HEK293 (cell line): ENCODE results near the gene TCF21.

Source experiments
- AEBP2 ChIP-seq: fragments of 450-650 bp; formaldehyde crosslinking; IDR thresholded peaks from 2 replicates; pipeline ENCODE4 v1.5.1; 2016; ENCODE audit warnings: missing biosample characterization, missing genetic modification characterization, borderline replicate concordance
- BCL11A ChIP-seq: fragments of 450-650 bp; formaldehyde crosslinking; IDR thresholded peaks from 2 replicates; pipeline ENCODE4 v1.5.1; 2016; ENCODE audit warnings: low read depth, missing biosample characterization, missing genetic modification characterization
- BCL6B ChIP-seq: fragments of 450-650 bp; formaldehyde crosslinking; IDR thresholded peaks from 2 replicates; pipeline ENCODE4 v1.5.1; 2017; ENCODE audit warnings: missing biosample characterization, missing genetic modification characterization
- EGR2 ChIP-seq: fragments of 450-650 bp; formaldehyde crosslinking; IDR thresholded peaks from 2 replicates; pipeline ENCODE4 v1.5.1; 2016; ENCODE audit warnings: low read depth, missing biosample characterization, missing genetic modification characterization
- GFI1B ChIP-seq: fragments of 450-650 bp; formaldehyde crosslinking; IDR thresholded peaks from 2 replicates; pipeline ENCODE4 v1.5.1; 2016; ENCODE audit warnings: missing biosample characterization, missing genetic modification characterization
- KLF7 ChIP-seq: fragments of 450-650 bp; formaldehyde crosslinking; IDR thresholded peaks from 2 replicates; pipeline ENCODE4 v1.5.1; 2016; ENCODE audit warnings: missing biosample characterization, missing genetic modification characterization, borderline replicate concordance
- OSR2 ChIP-seq: fragments of 450-650 bp; formaldehyde crosslinking; IDR thresholded peaks from 2 replicates; pipeline ENCODE4 v1.5.1; 2016; ENCODE audit warnings: missing biosample characterization, missing genetic modification characterization
- PBX3 ChIP-seq: sonication (generic); formaldehyde crosslinking; IDR thresholded peaks from 2 replicates; pipeline ENCODE4 v1.8.1; 2022; ENCODE audit warnings: mild to moderate bottlenecking, moderate library complexity, missing genetic modification reagents
- REST ChIP-seq: fragments of 450-650 bp; formaldehyde crosslinking; IDR thresholded peaks from 2 replicates; pipeline ENCODE4 v1.5.1; 2016; ENCODE audit warnings: missing biosample characterization, missing genetic modification characterization
- SCRT2 ChIP-seq: fragments of 450-650 bp; formaldehyde crosslinking; IDR thresholded peaks from 2 replicates; pipeline ENCODE4 v1.5.1; 2016; ENCODE audit warnings: missing biosample characterization, missing genetic modification characterization
- SETDB1 ChIP-seq: IDR thresholded peaks from one replicate; pipeline ENCODE4 v1.6.1; 2017; ENCODE audit warnings: mild to moderate bottlenecking, low read length, moderate library complexity, mixed read lengths; ENCODE audit not compliant: insufficient read length
- WT1 ChIP-seq: fragments of 450-650 bp; formaldehyde crosslinking; IDR thresholded peaks from 2 replicates; pipeline ENCODE4 v1.5.1; 2016; ENCODE audit warnings: missing biosample characterization, missing genetic modification characterization
- ZBTB20 ChIP-seq: fragments of 450-650 bp; formaldehyde crosslinking; IDR thresholded peaks from 2 replicates; pipeline ENCODE4 v1.5.1; 2016; ENCODE audit warnings: missing biosample characterization, missing genetic modification characterization
- ZBTB26 ChIP-seq: fragments of 450-650 bp; formaldehyde crosslinking; optimal IDR thresholded peaks from 2 replicates; pipeline ENCODE3; 2016; ENCODE audit warnings: missing biosample characterization, mild to moderate bottlenecking, missing genetic modification characterization
- ZBTB44 ChIP-seq: fragments of 450-650 bp; IDR thresholded peaks from 2 replicates; pipeline ENCODE4 v1.5.1; 2018; ENCODE audit warnings: missing biosample characterization, mild to moderate bottlenecking, missing genetic modification characterization
- ZNF16 ChIP-seq: fragments of 450-650 bp; formaldehyde crosslinking; IDR thresholded peaks from 2 replicates; pipeline ENCODE4 v1.5.1; 2016; ENCODE audit warnings: low read depth, missing biosample characterization, missing genetic modification characterization
- ZNF26 ChIP-seq: fragments of 450-650 bp; formaldehyde crosslinking; IDR thresholded peaks from 2 replicates; pipeline ENCODE4 v1.5.1; 2016; ENCODE audit warnings: missing biosample characterization, missing genetic modification characterization
- ZNF280C ChIP-seq: fragments of 450-650 bp; formaldehyde crosslinking; IDR thresholded peaks from 2 replicates; pipeline ENCODE4 v1.5.1; 2016; ENCODE audit warnings: missing biosample characterization, missing genetic modification characterization
- ZNF350 ChIP-seq: fragments of 450-650 bp; formaldehyde crosslinking; IDR thresholded peaks from 2 replicates; pipeline ENCODE4 v1.5.0; 2017; ENCODE audit warnings: missing biosample characterization, mild to moderate bottlenecking, missing genetic modification characterization
- ZNF48 ChIP-seq: fragments of 450-650 bp; formaldehyde crosslinking; IDR thresholded peaks from 2 replicates; pipeline ENCODE4 v1.5.1; 2016; ENCODE audit warnings: missing biosample characterization, missing genetic modification characterization
- ZNF510 ChIP-seq: fragments of 450-650 bp; formaldehyde crosslinking; IDR thresholded peaks from 2 replicates; pipeline ENCODE4 v1.5.1; 2018; ENCODE audit warnings: mild to moderate bottlenecking, missing genetic modification characterization, missing biosample characterization; ENCODE audit not compliant: insufficient replicate concordance
- ZNF549 ChIP-seq: fragments of 450-650 bp; IDR thresholded peaks from 2 replicates; pipeline ENCODE4 v1.5.1; 2018; ENCODE audit warnings: missing biosample characterization, missing genetic modification characterization, mild to moderate bottlenecking, inconsistent platforms, moderate library complexity
- ZNF585B ChIP-seq: fragments of 450-650 bp; formaldehyde crosslinking; IDR thresholded peaks from 2 replicates; pipeline ENCODE4 v1.5.1; 2016; ENCODE audit warnings: missing biosample characterization, missing genetic modification characterization
- ZNF768 ChIP-seq: fragments of 450-650 bp; formaldehyde crosslinking; IDR thresholded peaks from 2 replicates; pipeline ENCODE4 v1.5.1; 2018; ENCODE audit warnings: missing biosample characterization, mild to moderate bottlenecking, missing genetic modification characterization
- ZNF792 ChIP-seq: fragments of 450-650 bp; formaldehyde crosslinking; IDR thresholded peaks from 2 replicates; pipeline ENCODE4 v1.5.1; 2016; ENCODE audit warnings: missing biosample characterization, missing genetic modification characterization

TCF21 gene

GRCh38 chr6:133886104-133886775, 2.7 kb upstream of the TCF21 start (continued):
- peak; percentile 53 for TF ChIP-seq BCL6B (tag by site-specific recombination)
- TF ChIP-seq GFI1B (tag by site-specific recombination), result no peak
- no peak for TF ChIP-seq BCL11A (tag by site-specific recombination)
- no peak for TF ChIP-seq ZBTB26 (tag by site-specific recombination)
- TF ChIP-seq EGR2 (tag by site-specific recombination), result no peak
- no peak for TF ChIP-seq ZNF280C
- TF ChIP-seq ZNF549 (tag by site-specific recombination), result no peak
- no peak for TF ChIP-seq ZNF792 (tag by site-specific recombination)
- no peak for TF ChIP-seq ZNF48 (tag by site-specific recombination)
- no peak for TF ChIP-seq ZNF585B
- TF ChIP-seq AEBP2, result no peak
- TF ChIP-seq OSR2 (tag by site-specific recombination), result peak; percentile 85
- TF ChIP-seq ZNF350 (tag by site-specific recombination), result no peak; the same call in 1 of the 2 replicates
- TF ChIP-seq ZBTB44 (tag by site-specific recombination), result no peak
- no peak for TF ChIP-seq KLF7
- no peak for TF ChIP-seq ZBTB20 (tag by site-specific recombination)
- TF ChIP-seq ZNF510 (tag by site-specific recombination), result no peak
- no peak for TF ChIP-seq REST (tag by site-specific recombination)
- no peak for TF ChIP-seq ZNF768 (tag by site-specific recombination)
- no peak for TF ChIP-seq PBX3 (CRISPR knock-in tag)
- peak; percentile 51 for TF ChIP-seq SETDB1
- TF ChIP-seq ZNF16 (tag by site-specific recombination), result no peak
- no peak for TF ChIP-seq ZNF26 (tag by site-specific recombination)
- TF ChIP-seq WT1 (tag by site-specific recombination), result no peak
- no peak for TF ChIP-seq SCRT2 (tag by site-specific recombination)
